ENCODE measurements around the gene SHISAL2A.

GRCh38 chr1:52595061-52595460, 37.9 kb upstream of the SHISAL2A start:
- TF ChIP-seq CTCF (IDR thresholded peaks at IDR 0.05) (no peak), POLR2A (IDR thresholded peaks at IDR 0.05) (no peak)

Measured in lower leg skin (tissue), 3 donors.